H9 (cell line): ENCODE measurements around the gene PATE2. TPM values are rescaled to one million over a fixed set of nuclear protein-coding genes. Genes with fewer than 3 reads are reported as not detected.

Experiments
- DNase-seq: peaks from one replicate; pipeline ENCODE4 v3.0.0-alpha.2; 2017
- H2AFZ ChIP-seq: one replicate; pipeline ENCODE4 v1.6.1; 2013; ENCODE audit warnings: mild to moderate bottlenecking, low read length, control low read depth, moderate library complexity
- H2AK5ac ChIP-seq: 2 replicates; pipeline ENCODE4 v1.6.1; 2013; ENCODE audit warnings: low read length, control low read depth, mixed read lengths; ENCODE audit not compliant: insufficient read length
- H2BK120ac ChIP-seq: one replicate; pipeline ENCODE4 v1.6.1; 2013; ENCODE audit warnings: low read depth, mild to moderate bottlenecking, low read length, control low read depth, inconsistent platforms; ENCODE audit not compliant: poor library complexity, severe bottlenecking
- H2BK12ac ChIP-seq: 2 replicates; pipeline ENCODE4 v1.6.1; 2013; ENCODE audit warnings: low read length, control low read depth, mixed read lengths, low read depth; ENCODE audit not compliant: insufficient read length
- H2BK15ac ChIP-seq: 2 replicates; pipeline ENCODE4 v1.6.1; 2013; ENCODE audit warnings: low read depth, low read length, control low read depth
- H2BK20ac ChIP-seq: one replicate; pipeline ENCODE4 v1.6.1; 2013; ENCODE audit warnings: low read depth, mild to moderate bottlenecking, low read length, control low read depth, inconsistent platforms; ENCODE audit not compliant: poor library complexity, severe bottlenecking
- H2BK5ac ChIP-seq: 2 replicates; pipeline ENCODE4 v1.6.1; 2013; ENCODE audit warnings: low read length, control low read depth, mixed read lengths; ENCODE audit not compliant: insufficient read length
- H3K14ac ChIP-seq: 2 replicates; pipeline ENCODE4 v1.6.1; 2013; ENCODE audit warnings: low read length, control low read depth; ENCODE audit not compliant: insufficient read depth
- H3K18ac ChIP-seq: 2 replicates; pipeline ENCODE4 v1.6.1; 2013; ENCODE audit warnings: low read depth, mild to moderate bottlenecking, mixed read lengths, low read length, control low read depth; ENCODE audit not compliant: insufficient read length
- H3K23ac ChIP-seq: 2 replicates; pipeline ENCODE4 v1.6.1; 2013; ENCODE audit warnings: low read length, control low read depth, mixed read lengths, low read depth; ENCODE audit not compliant: insufficient read length
- H3K23me2 ChIP-seq: 2 replicates; pipeline ENCODE4 v1.6.1; 2013; ENCODE audit warnings: low read depth, mild to moderate bottlenecking, mixed read lengths, low read length, control low read depth; ENCODE audit not compliant: insufficient read length, poor library complexity, severe bottlenecking
- H3K27ac ChIP-seq: 2 replicates; pipeline ENCODE4 v1.5.1; 2013; ENCODE audit warnings: low read length, control low read depth, mixed read lengths, low read depth; ENCODE audit not compliant: insufficient read length
- H3K27me3 ChIP-seq: 2 replicates; pipeline ENCODE4 v1.6.1; 2013; ENCODE audit warnings: low read length, control low read depth, inconsistent platforms; ENCODE audit not compliant: insufficient read depth
- H3K4ac ChIP-seq: 2 replicates; pipeline ENCODE4 v1.6.1; 2013; ENCODE audit warnings: low read depth, mild to moderate bottlenecking, control low read depth, inconsistent platforms, low read length, moderate library complexity
- H3K4me1 ChIP-seq: 2 replicates; pipeline ENCODE4 v1.6.1; 2013; ENCODE audit warnings: low read length, control low read depth, inconsistent platforms; ENCODE audit not compliant: insufficient read depth
- H3K4me2 ChIP-seq: 2 replicates; pipeline ENCODE4 v1.6.1; 2013; ENCODE audit warnings: low read length, control low read depth, mixed read lengths; ENCODE audit not compliant: insufficient read length, insufficient read depth
- H3K56ac ChIP-seq: 2 replicates; pipeline ENCODE4 v1.6.1; 2013; ENCODE audit warnings: low read depth, mild to moderate bottlenecking, mixed read lengths, low read length, control low read depth; ENCODE audit not compliant: insufficient read length
- H3K79me1 ChIP-seq: 2 replicates; pipeline ENCODE4 v1.6.1; 2013; ENCODE audit warnings: low read depth, mild to moderate bottlenecking, moderate library complexity, low read length, control low read depth, inconsistent platforms; ENCODE audit not compliant: insufficient read depth, poor library complexity, severe bottlenecking
- H3K79me2 ChIP-seq: 2 replicates; pipeline ENCODE4 v1.6.1; 2013; ENCODE audit warnings: low read length, control low read depth, inconsistent platforms; ENCODE audit not compliant: insufficient read depth
- H3K9ac ChIP-seq: 2 replicates; pipeline ENCODE4 v1.6.1; 2013; ENCODE audit warnings: low read length, control low read depth, mixed read lengths; ENCODE audit not compliant: insufficient read length; ENCODE audit errors: extremely low read depth
- H3K9me3 ChIP-seq: one replicate; pipeline ENCODE4 v1.6.1; 2013; ENCODE audit warnings: low read depth, low read length, inconsistent platforms; ENCODE audit not compliant: control insufficient read depth
- H3T11ph ChIP-seq: one replicate; pipeline ENCODE4 v1.6.1; 2013; ENCODE audit warnings: mild to moderate bottlenecking, low read length, control low read depth, inconsistent platforms
- H4K20me1 ChIP-seq: one replicate; pipeline ENCODE4 v1.6.1; 2013; ENCODE audit not compliant: control insufficient read depth, insufficient read length, insufficient read depth
- H4K5ac ChIP-seq: 2 replicates; pipeline ENCODE4 v1.6.1; 2013; ENCODE audit warnings: low read depth, mild to moderate bottlenecking, mixed read lengths, low read length, control low read depth; ENCODE audit not compliant: insufficient read length
- H4K8ac ChIP-seq: replicated peaks from 2 replicates; pipeline ENCODE4 v1.6.1; 2013; ENCODE audit warnings: low read length, control low read depth, mixed read lengths, low read depth; ENCODE audit not compliant: insufficient read length
- H4K91ac ChIP-seq: 2 replicates; pipeline ENCODE4 v1.6.1; 2013; ENCODE audit warnings: low read depth, mild to moderate bottlenecking, moderate library complexity, mixed read lengths, low read length, control low read depth; ENCODE audit not compliant: insufficient read length
- H3K27ac Mint-ChIP-seq, 3 experiments: 2 replicates in 2 of 3; 3 replicates in 1 of 3; pipeline ENCODE4 v1.8.0; 2020 to 2021; ENCODE audit warnings: mixed read lengths in 3 of 3, mild to moderate bottlenecking in 1 of 3, moderate library complexity in 1 of 3
- H3K27me3 Mint-ChIP-seq: 2 replicates; pipeline ENCODE4 v1.8.0; 2021; ENCODE audit warnings: low read depth, mild to moderate bottlenecking, moderate library complexity, mixed read lengths
- H3K36me3 Mint-ChIP-seq, 3 experiments: 2 replicates in 2 of 3; 3 replicates in 1 of 3; pipeline ENCODE4 v1.8.0; 2020 to 2021; ENCODE audit warnings: low read depth in 3 of 3, mixed read lengths in 3 of 3; ENCODE audit not compliant: insufficient read depth in 1 of 3
- H3K4me1 Mint-ChIP-seq, 2 experiments: 2 replicates each; pipeline ENCODE4 v1.8.0; 2020; ENCODE audit warnings: mixed read lengths in 2 of 2
- H3K4me3 Mint-ChIP-seq, 2 experiments: 2 replicates in 1 of 2; 3 replicates in 1 of 2; pipeline ENCODE4 v1.8.0; 2020 to 2021; ENCODE audit warnings: mild to moderate bottlenecking in 2 of 2, mixed read lengths in 2 of 2, moderate library complexity in 1 of 2
- H3K9me3 Mint-ChIP-seq, 2 experiments: 2 replicates in 1 of 2; 3 replicates in 1 of 2; pipeline ENCODE4 v1.8.0; 2020; ENCODE audit warnings: mild to moderate bottlenecking in 2 of 2, mixed read lengths in 2 of 2, moderate library complexity in 1 of 2
- CTCF ChIP-seq: fragments of 200-600 bp; sonication (generic); conservative IDR thresholded peaks from 3 replicates; pipeline ENCODE4 v1.8.0; 2021; ENCODE audit warnings: antibody characterized with exemption, mild to moderate bottlenecking
- WGBS: extraction: QIAGEN DNeasy Blood & Tissue Kit; methylation state at CpG from one replicate; pipeline ENCODE4 v1.1.7; 2013; ENCODE audit warnings: missing lambda C conversion rate, low lambda C conversion rate, mixed read lengths; ENCODE audit not compliant: insufficient read length; ENCODE audit errors: extremely low coverage; 5-methylcytosine and 5-hydroxymethylcytosine counted together
- total RNA-seq: library from RNA; stranded (reverse); gene quantifications from 2 replicates; pipeline ENCODE4 v1.2.1, GENCODE V29; 2021

Gene PATE2
- total RNA-seq, 1 experiment from 2014 or later, result 0.17 TPM

GRCh38 chr11:125766251-125766650 lies 12.4 kb downstream of the PATE2 start:
- no peak overlapping the region for H3K18ac ChIP-seq
- Mint-ChIP-seq H3K27ac (no peak overlapping the region), H3K36me3 (no peaks in the 10 kb centered on the region; a peak in 1 of 7 replicates), H3K4me1 (peaks cover 6 to 7% of the 10 kb centered on the region in 2 experiments), H3K27me3 (peaks cover 9% of the 10 kb centered on the region), H3K4me3 (no peak overlapping the region), H3K9me3 (no peaks in the 10 kb centered on the region)
- no peak overlapping the region for H3K56ac ChIP-seq
- H3K4me2 ChIP-seq, result no peak overlapping the region
- no peak overlapping the region for H3K14ac ChIP-seq
- no peaks in the 10 kb centered on the region for H3K23me2 ChIP-seq
- H3K27me3 ChIP-seq, result no peaks in the 10 kb centered on the region
- H4K5ac ChIP-seq, result no peak overlapping the region
- no peak for DNase-seq
- no peak overlapping the region for H2BK20ac ChIP-seq
- H4K8ac ChIP-seq, result no peak overlapping the region
- H2BK12ac ChIP-seq, result no peak overlapping the region
- no peak overlapping the region for H3T11ph ChIP-seq
- H2BK120ac ChIP-seq, result no peak overlapping the region
- no peak overlapping the region for H3K9ac ChIP-seq
- no peak overlapping the region for H2BK15ac ChIP-seq
- no peaks in the 10 kb centered on the region for H3K79me2 ChIP-seq
- H3K79me1 ChIP-seq, result no peaks in the 10 kb centered on the region
- no peak overlapping the region for H3K23ac ChIP-seq
- no peak for TF ChIP-seq CTCF
- no peak overlapping the region for H3K4ac ChIP-seq
- H3K4me1 ChIP-seq, result no peaks in the 10 kb centered on the region
- H4K20me1 ChIP-seq, result no peaks in the 10 kb centered on the region
- no CpG with 5 or more reads among the region's 1 CpG for WGBS
- no peak overlapping the region for H2AFZ ChIP-seq
- no peak overlapping the region for H3K27ac ChIP-seq
- H2AK5ac ChIP-seq, result no peak overlapping the region
- H3K9me3 ChIP-seq, result no peaks in the 10 kb centered on the region
- H4K91ac ChIP-seq, result no peak overlapping the region
- H2BK5ac ChIP-seq, result no peak overlapping the region
